Measurements from ENCODE around the gene FAM117B. TPM values are rescaled to one million over a fixed set of nuclear protein-coding genes. Genes with fewer than 3 reads are reported as not detected.
A peak's percentile ranks its signal among the peaks of the same experiment; 100 is the strongest.

Gene FAM117B
- total RNA-seq, 2 experiments from 2014 or later = 17.2 to 19.4 TPM

DNA sequence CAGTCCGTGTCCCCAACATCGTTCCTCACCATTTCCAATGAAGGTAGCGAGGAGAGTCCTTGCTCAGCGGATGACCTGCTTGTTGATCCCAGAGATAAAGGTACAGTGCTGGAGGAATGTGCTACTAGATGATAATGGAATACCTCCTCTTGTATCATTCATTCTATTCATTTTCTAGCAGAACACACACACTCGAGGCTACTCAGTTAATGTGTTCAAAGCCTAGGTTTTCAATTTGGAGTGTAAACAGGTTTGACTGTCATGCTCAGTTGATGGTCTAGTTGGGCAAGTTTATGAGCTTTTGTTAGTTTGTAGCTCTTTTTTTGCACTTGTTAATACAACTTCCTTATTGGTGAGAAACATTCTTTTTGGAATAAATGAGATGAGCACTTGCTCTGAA is 122.6 kb downstream of the FAM117B start:
- peaks cover 43% of the 10 kb centered on the region for H3K36me3 Mint-ChIP-seq (ENCODE audit: low read depth)
- intact Hi-C loops (cut with micrococcal nuclease) = no loop called here
- ATAC-seq = no peak
- POLR2A ChIA-PET = interaction anchor here (0.7 kb wide), 1 partner anchor 68 kb away, joined by 5 read pairs; no protein-coding TSS in a partner anchor
- CTCF ChIA-PET = no interaction called here
- H3K27ac Mint-ChIP-seq = no peak overlapping the region
- TF ChIP-seq CTCF (IDR thresholded peaks at IDR 0.05) = no peak
- peaks cover 9% of the 10 kb centered on the region for H3K9me3 Mint-ChIP-seq
- DNase-seq = no peak
- H3K4me3 Mint-ChIP-seq = no peak overlapping the region
- H3K4me1 Mint-ChIP-seq (ENCODE audit: low read depth) = peaks cover 39% of the 10 kb centered on the region
- no peaks in the 10 kb centered on the region for H3K27me3 Mint-ChIP-seq

DNA sequence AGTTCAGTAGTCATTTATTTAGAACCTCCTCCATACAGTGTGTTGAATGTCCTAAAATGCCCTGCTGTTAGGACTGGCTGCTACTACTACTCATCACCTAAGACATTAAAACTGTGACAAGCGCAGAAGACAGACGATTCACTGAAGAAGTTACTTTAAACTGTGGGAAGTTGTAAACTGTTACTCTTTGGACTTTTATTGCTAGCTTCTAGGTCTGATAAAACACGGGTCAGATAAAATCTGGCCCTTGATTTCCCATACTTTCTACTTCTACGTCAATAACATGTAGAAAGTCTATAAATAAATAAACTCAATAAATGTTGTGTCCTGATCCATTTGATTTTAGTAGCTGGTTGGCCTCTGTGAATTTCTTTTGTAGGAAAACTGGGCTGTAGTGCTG is 123.4 kb downstream of the FAM117B start:
- H3K36me3 Mint-ChIP-seq (ENCODE audit: low read depth) = peaks cover 44% of the 10 kb centered on the region
- H3K27ac Mint-ChIP-seq = no peak overlapping the region
- POLR2A ChIA-PET = interaction anchor here (0.7 kb wide), 1 partner anchor 69 kb away, joined by 5 read pairs; no protein-coding TSS in a partner anchor
- ATAC-seq = no peak
- no peak for TF ChIP-seq CTCF (IDR thresholded peaks at IDR 0.05)
- peaks cover 8% of the 10 kb centered on the region for H3K9me3 Mint-ChIP-seq
- H3K27me3 Mint-ChIP-seq = no peaks in the 10 kb centered on the region
- CTCF ChIA-PET = no interaction called here
- DNase-seq = no peak
- peaks cover 40% of the 10 kb centered on the region for H3K4me1 Mint-ChIP-seq (ENCODE audit: low read depth)
- intact Hi-C loops (cut with micrococcal nuclease) = no loop called here
- H3K4me3 Mint-ChIP-seq = no peak overlapping the region

- H3K4me3 Mint-ChIP-seq = no peak overlapping the region
- POLR2A ChIA-PET = no interaction called here
- ATAC-seq = no peak
- peak overlapping the region; percentile 12 for H3K27ac Mint-ChIP-seq
- CTCF ChIA-PET = no interaction called here
- peaks cover 44% of the 10 kb centered on the region for H3K36me3 Mint-ChIP-seq (ENCODE audit: low read depth)
- DNase-seq = no peak
- intact Hi-C loops (cut with micrococcal nuclease) = no loop called here
- peaks cover 40% of the 10 kb centered on the region for H3K4me1 Mint-ChIP-seq (ENCODE audit: low read depth)
- no peaks in the 10 kb centered on the region for H3K27me3 Mint-ChIP-seq
- peaks cover 6% of the 10 kb centered on the region for H3K9me3 Mint-ChIP-seq
- no peak for TF ChIP-seq CTCF (IDR thresholded peaks at IDR 0.05)
Observed at GRCh38 chr2:202758604-202759003, 123.8 kb downstream of the FAM117B start.

- POLR2A ChIA-PET = interaction anchor here (2.8 kb wide), 1 partner anchor 10 kb away, joined by 6 read pairs; no protein-coding TSS in a partner anchor
- ATAC-seq (no peak), DNase-seq (no peak)
- Mint-ChIP-seq H3K9me3 (no peaks in the 10 kb centered on the region), H3K36me3 (ENCODE audit: low read depth) (peaks cover 49% of the 10 kb centered on the region), H3K4me3 (no peak overlapping the region), H3K4me1 (ENCODE audit: low read depth) (peaks cover 42% of the 10 kb centered on the region), H3K27ac (peak overlapping the region; percentile 43), H3K27me3 (no peaks in the 10 kb centered on the region)
- TF ChIP-seq CTCF (IDR thresholded peaks at IDR 0.05) = no peak
- intact Hi-C loops (cut with micrococcal nuclease) = no loop called here
- CTCF ChIA-PET = interaction anchor here (1.3 kb wide), 1 partner anchor 9 kb away, joined by 3 read pairs; no protein-coding TSS in a partner anchor
Observed at GRCh38 chr2:202760848-202761247, 126.1 kb downstream of the FAM117B start.

DNA sequence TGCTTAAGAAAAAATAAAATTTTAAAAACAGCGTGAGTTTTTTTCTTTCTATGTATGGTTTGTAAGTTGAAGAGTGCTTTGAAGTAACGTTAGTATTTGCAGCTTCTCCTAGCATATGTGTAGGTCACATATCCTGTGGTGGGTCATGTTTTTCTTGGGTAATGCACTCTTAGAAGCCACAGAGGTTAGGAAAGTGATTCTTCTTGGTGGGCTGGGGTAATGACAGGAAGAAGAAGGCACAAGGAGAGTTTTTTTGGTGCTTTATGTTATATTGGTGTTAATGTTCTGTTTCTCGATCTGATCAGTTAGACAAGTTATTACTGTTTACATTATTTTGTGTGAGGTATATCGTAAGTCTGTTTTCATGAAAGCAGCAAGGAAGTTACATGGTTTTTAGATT is 127.8 kb downstream of the FAM117B start:
- DNase-seq = no peak

More for the DNA sequence above, 127.8 kb downstream of the FAM117B start:
- Mint-ChIP-seq H3K4me3 (peak overlapping the region; percentile 58), H3K27me3 (no peaks in the 10 kb centered on the region), H3K36me3 (ENCODE audit: low read depth) (peaks cover 54% of the 10 kb centered on the region), H3K27ac (peak overlapping the region; percentile 95), H3K4me1 (ENCODE audit: low read depth) (peaks cover 42% of the 10 kb centered on the region), H3K9me3 (no peaks in the 10 kb centered on the region)
- peak; percentile 89 for ATAC-seq
- TF ChIP-seq CTCF (IDR thresholded peaks at IDR 0.05) = no peak
- ChIA-PET CTCF (interaction anchor here (1.3 kb wide), 1 partner anchor 108 kb away, joined by 5 read pairs; no protein-coding TSS in a partner anchor), POLR2A (interaction anchor here (2.8 kb wide), 1 partner anchor 12 kb away, joined by 6 read pairs; no protein-coding TSS in a partner anchor)
- intact Hi-C loops (cut with micrococcal nuclease) = no loop called here

Data from activated CD8-positive, alpha-beta T cell treated with anti-CD3 and anti-CD28 coated beads for 36 hours (primary cell).